GM18502 (cell line): ENCODE data around the gene MAGEC3.

Source experiments
- ATAC-seq: cut with Tn5 transposase; IDR thresholded peaks from one replicate; pipeline ENCODE4 v1.9.1; 2021; ENCODE audit warnings: mild to moderate bottlenecking; ENCODE audit not compliant: unreplicated experiment, poor library complexity

MAGEC3 gene

DNA sequence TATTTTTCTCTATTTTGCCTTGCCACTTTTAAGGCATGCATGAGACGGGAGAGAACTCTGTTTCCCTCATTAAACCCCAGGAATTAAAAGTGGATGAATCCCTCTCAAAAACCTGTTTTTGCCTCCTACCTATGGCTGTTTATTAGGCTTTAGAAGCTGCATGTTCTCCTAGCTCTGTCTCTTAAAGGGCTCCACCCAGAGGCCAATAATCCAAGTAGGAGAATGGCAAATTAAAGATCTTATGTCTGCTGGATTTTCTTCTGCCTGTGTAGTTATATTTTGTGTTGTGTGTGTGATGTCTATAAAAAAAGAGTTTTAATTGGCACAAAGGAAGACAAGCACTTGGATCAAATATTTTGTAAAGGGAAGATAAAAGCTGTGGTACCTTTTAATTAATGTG is 98.0 kb downstream of the MAGEC3 start:
- no peak for ATAC-seq

DNA sequence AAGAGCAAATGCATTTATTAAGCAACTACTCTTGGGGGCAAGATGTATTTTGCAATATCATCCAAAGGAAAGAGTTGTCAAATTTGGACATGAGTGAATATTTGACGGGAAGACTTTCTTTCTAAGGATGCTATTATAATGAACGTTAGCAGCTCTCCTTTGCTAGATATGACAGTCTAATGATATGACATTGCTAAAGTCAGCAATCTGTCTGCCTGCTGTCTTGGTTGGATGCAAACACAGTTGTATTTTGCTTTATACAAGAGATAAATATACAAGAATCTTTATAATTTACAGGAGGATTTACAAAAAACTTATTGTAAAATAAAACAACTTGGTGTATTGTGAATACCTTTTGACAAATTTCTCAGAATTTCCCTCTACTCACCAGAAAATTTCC is 103.1 kb downstream of the MAGEC3 start:
- ATAC-seq, result no peak

DNA sequence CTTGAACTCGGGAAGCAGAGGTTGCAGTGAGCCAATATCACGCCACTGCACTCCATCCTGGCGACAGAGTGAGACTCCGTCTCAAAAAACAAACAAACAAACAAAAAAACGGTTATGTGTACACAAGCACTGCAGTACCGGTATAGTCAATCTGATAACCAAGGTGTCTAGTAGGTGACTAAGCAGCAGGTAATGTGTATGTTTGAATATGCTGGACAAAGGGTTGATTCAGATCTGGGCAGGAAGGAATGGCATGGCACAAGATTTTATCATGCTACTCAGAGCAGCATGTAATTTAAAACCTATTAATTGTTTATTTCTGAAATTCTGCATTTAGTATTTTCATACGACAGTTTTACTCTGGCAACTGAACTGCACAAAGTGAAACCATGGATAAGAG is 107.3 kb downstream of the MAGEC3 start:
- ATAC-seq, result no peak

DNA sequence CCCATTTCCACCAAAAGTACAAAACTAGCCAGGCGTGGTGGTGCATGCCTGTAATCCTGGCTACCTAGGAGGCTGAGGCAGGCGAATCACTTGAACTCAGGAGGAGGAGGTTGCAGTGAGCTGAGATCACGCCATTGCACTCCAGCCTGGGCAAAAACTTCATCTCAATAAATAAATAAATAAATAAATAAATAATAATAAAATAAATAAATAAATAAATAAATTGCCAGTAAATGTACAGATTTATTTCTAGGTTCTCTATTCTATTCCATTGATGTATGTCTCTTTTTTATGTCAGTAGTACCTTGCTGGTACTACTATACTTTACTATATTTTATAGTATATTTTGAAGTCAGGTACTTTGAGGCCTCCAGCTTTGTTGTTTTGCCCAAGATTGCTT is 109.2 kb downstream of the MAGEC3 start:
- no peak for ATAC-seq
